Endodermal cell (in vitro differentiated cells): ENCODE data around the gene ARHGEF12. TPM values are rescaled to one million over a fixed set of nuclear protein-coding genes. Genes with fewer than 3 reads are reported as not detected.
A peak's percentile ranks its signal among the peaks of the same experiment; 100 is the strongest.

Experiments used
- DNase-seq: peaks from one replicate; pipeline ENCODE4 v3.0.0-alpha.2; 2017
- H3K27ac ChIP-seq: 2 replicates; pipeline ENCODE4 v1.5.1; 2013; ENCODE audit warnings: mild to moderate bottlenecking, low read depth, low read length, moderate library complexity
- H3K27me3 ChIP-seq: 2 replicates; pipeline ENCODE4 v1.6.1; 2013; ENCODE audit warnings: mild to moderate bottlenecking, low read length, moderate library complexity; ENCODE audit not compliant: insufficient read depth, control insufficient read depth, poor library complexity, severe bottlenecking
- H3K36me3 ChIP-seq: 2 replicates; pipeline ENCODE4 v1.7.0; 2013; ENCODE audit warnings: mild to moderate bottlenecking, low read length, moderate library complexity; ENCODE audit not compliant: control insufficient read depth, insufficient read depth
- H3K4me1 ChIP-seq: one replicate; pipeline ENCODE4 v1.7.0; 2013; ENCODE audit warnings: low read length; ENCODE audit not compliant: control insufficient read depth, insufficient read depth
- H3K4me3 ChIP-seq: 2 replicates; pipeline ENCODE4 v1.5.1; 2013; ENCODE audit warnings: mild to moderate bottlenecking, low read length, moderate library complexity
- H3K9ac ChIP-seq: 2 replicates; pipeline ENCODE4 v1.6.1; 2013; ENCODE audit warnings: mild to moderate bottlenecking, low read length, moderate library complexity; ENCODE audit not compliant: poor library complexity, severe bottlenecking; ENCODE audit errors: extremely low read depth
- H3K9me3 ChIP-seq: 2 replicates; pipeline ENCODE4 v1.6.1; 2013; ENCODE audit warnings: mild to moderate bottlenecking, low read length, moderate library complexity; ENCODE audit not compliant: control insufficient read depth
- H3K27ac Mint-ChIP-seq: 2 replicates; pipeline ENCODE4 v1.8.0; 2020; ENCODE audit warnings: mixed read lengths
- H3K27me3 Mint-ChIP-seq: 2 replicates; pipeline ENCODE4 v1.8.0; 2021; ENCODE audit warnings: mild to moderate bottlenecking, mixed read lengths; ENCODE audit not compliant: insufficient read depth
- H3K36me3 Mint-ChIP-seq: 2 replicates; pipeline ENCODE4 v1.8.0; 2020; ENCODE audit warnings: low read depth, mixed read lengths
- H3K4me1 Mint-ChIP-seq: 2 replicates; pipeline ENCODE4 v1.8.0; 2020; ENCODE audit warnings: mixed read lengths
- H3K4me3 Mint-ChIP-seq: 2 replicates; pipeline ENCODE4 v1.8.0; 2020; ENCODE audit warnings: mild to moderate bottlenecking, moderate library complexity, mixed read lengths
- H3K9me3 Mint-ChIP-seq: 2 replicates; pipeline ENCODE4 v1.8.0; 2020; ENCODE audit warnings: mild to moderate bottlenecking, mixed read lengths
- whole genome bisulfite sequencing, 2 experiments: methylation state at CpG; one replicate each; pipeline versions ENCODE4 v1.1.5 to v1.1.7; 2013; ENCODE audit warnings: missing lambda C conversion rate in 2 of 2, mixed read lengths in 1 of 2; ENCODE audit not compliant: insufficient coverage in 1 of 2, insufficient read length in 1 of 2; 5-methylcytosine and 5-hydroxymethylcytosine counted together
- total RNA-seq, 2 donors: library from RNA; stranded (reverse); fragmentation: NEBNext Ultra II Directional in 1 of 2; extraction: Animal tissue kit (Norgen Biotek cat#: 25700) in 1 of 2; gene quantifications; 2 replicates in 1 of 2; 3 replicates in 1 of 2; pipeline ENCODE4 v1.2.1, GENCODE V29; 2021
- TF ChIP-seq, protein P1 (sequence below): fragments of 200-600 bp; sonication (generic); conservative IDR thresholded peaks from 2 replicates; pipeline ENCODE4 v1.5.0; 2021; ENCODE audit warnings: antibody characterized with exemption, mild to moderate bottlenecking

ARHGEF12 gene
- total RNA-seq, 2 donors from 2014 or later: 35.3 to 38.7 TPM

- peaks cover 14% of the 10 kb centered on the region for H3K36me3 Mint-ChIP-seq
- Histone ChIP-seq H3K27me3 (no peaks in the 10 kb centered on the region), H3K4me1 (no peaks in the 10 kb centered on the region), H3K4me3 (no peak overlapping the region), H3K27ac (peak overlapping the region; percentile 71), H3K9me3 (peaks cover 29% of the 10 kb centered on the region), H3K36me3 (no peaks in the 10 kb centered on the region), H3K9ac (no peak overlapping the region)
- H3K9me3 Mint-ChIP-seq: peaks cover 38% of the 10 kb centered on the region
- H3K4me3 Mint-ChIP-seq: no peak overlapping the region
- peaks cover 6% of the 10 kb centered on the region for H3K4me1 Mint-ChIP-seq
- TF ChIP-seq, protein P1, sequence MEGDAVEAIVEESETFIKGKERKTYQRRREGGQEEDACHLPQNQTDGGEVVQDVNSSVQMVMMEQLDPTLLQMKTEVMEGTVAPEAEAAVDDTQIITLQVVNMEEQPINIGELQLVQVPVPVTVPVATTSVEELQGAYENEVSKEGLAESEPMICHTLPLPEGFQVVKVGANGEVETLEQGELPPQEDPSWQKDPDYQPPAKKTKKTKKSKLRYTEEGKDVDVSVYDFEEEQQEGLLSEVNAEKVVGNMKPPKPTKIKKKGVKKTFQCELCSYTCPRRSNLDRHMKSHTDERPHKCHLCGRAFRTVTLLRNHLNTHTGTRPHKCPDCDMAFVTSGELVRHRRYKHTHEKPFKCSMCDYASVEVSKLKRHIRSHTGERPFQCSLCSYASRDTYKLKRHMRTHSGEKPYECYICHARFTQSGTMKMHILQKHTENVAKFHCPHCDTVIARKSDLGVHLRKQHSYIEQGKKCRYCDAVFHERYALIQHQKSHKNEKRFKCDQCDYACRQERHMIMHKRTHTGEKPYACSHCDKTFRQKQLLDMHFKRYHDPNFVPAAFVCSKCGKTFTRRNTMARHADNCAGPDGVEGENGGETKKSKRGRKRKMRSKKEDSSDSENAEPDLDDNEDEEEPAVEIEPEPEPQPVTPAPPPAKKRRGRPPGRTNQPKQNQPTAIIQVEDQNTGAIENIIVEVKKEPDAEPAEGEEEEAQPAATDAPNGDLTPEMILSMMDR: no peak
- DNase-seq: no peak
- H3K27me3 Mint-ChIP-seq: no peaks in the 10 kb centered on the region
- H3K27ac Mint-ChIP-seq: no peak overlapping the region
Measured at GRCh38 chr11:120391292-120391691, 55.1 kb downstream of the ARHGEF12 start.

DNA sequence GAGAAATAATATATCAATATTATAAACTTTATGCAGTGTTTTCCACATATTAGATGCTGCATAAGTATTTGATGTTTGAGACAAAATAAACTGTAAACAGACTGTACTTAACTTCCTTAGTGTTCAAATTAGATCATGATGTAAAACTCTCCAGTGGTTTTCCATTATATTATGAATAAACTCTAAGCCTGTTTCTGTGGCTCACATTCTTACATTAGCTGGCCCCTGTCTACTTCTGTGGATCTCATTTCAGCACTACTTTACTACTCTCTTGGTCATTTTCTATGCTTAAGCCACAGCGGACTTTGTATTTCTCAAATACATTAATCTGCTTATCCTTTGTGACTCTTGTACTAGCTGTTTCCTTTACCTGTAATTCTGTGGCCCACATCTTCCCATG is 55.6 kb downstream of the ARHGEF12 start:
- H3K9me3 ChIP-seq: peaks cover 29% of the 10 kb centered on the region
- no peaks in the 10 kb centered on the region for H3K27me3 Mint-ChIP-seq
- no peak for DNase-seq
- peak overlapping the region; percentile 71 for H3K27ac ChIP-seq
- no peaks in the 10 kb centered on the region for H3K27me3 ChIP-seq
- H3K4me3 Mint-ChIP-seq: no peak overlapping the region
- peaks cover 3% of the 10 kb centered on the region for H3K4me1 Mint-ChIP-seq
- no peaks in the 10 kb centered on the region for H3K4me1 ChIP-seq
- H3K9ac ChIP-seq: no peak overlapping the region
- no peak overlapping the region for H3K27ac Mint-ChIP-seq
- H3K9me3 Mint-ChIP-seq: peaks cover 38% of the 10 kb centered on the region
- 98 to 100% methylated on average over 1 of the region's 1 CpG for WGBS, 2 experiments
- H3K36me3 Mint-ChIP-seq: peaks cover 14% of the 10 kb centered on the region
- TF ChIP-seq, protein P1: no peak
- H3K4me3 ChIP-seq: no peak overlapping the region
- H3K36me3 ChIP-seq: no peaks in the 10 kb centered on the region

DNA sequence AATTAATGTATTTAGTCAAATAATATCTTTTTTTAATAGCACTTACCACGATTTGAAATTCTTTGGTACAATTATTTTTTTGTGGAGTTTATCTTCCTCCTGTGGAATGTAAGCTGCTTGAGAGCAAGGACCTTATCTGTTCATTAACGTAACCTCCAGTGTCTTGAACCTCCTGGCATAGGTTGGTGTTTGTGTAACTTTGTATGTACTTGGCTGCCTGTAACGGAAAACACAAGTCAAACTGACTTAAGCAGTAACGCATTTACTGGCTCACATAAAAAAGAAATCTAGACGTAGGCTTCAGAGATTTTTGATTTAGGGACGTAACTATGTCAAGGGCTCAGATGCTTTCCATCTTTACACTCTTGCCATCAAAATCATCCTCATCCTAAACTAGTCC is 56.1 kb downstream of the ARHGEF12 start:
- Mint-ChIP-seq H3K27ac (no peak overlapping the region), H3K9me3 (peaks cover 38% of the 10 kb centered on the region), H3K27me3 (no peaks in the 10 kb centered on the region), H3K4me1 (peaks cover 2% of the 10 kb centered on the region), H3K36me3 (peaks cover 14% of the 10 kb centered on the region), H3K4me3 (no peak overlapping the region)
- no peaks in the 10 kb centered on the region for H3K4me1 ChIP-seq
- TF ChIP-seq, protein P1: no peak
- DNase-seq: no peak
- H3K4me3 ChIP-seq: no peak overlapping the region
- no peaks in the 10 kb centered on the region for H3K27me3 ChIP-seq
- no peaks in the 10 kb centered on the region for H3K36me3 ChIP-seq
- H3K9ac ChIP-seq: no peak overlapping the region
- H3K9me3 ChIP-seq: peaks cover 29% of the 10 kb centered on the region
- WGBS, 2 experiments: 97 to 100% methylated on average over 1 to 6 of the region's 6 CpGs
- H3K27ac ChIP-seq: no peak overlapping the region
